Left lung (tissue), 10 donors: ENCODE data around the gene UPP1. TPM values are rescaled to one million over a fixed set of nuclear protein-coding genes. Genes with fewer than 3 reads are reported as not detected.

Experiments
- ATAC-seq: fragments of 200-7000 bp; cut with Tn5 transposase; one replicate; pipeline ENCODE4 v1.9.1; 2020; ENCODE audit warnings: moderate library complexity
- DNase-seq, 4 donors: peaks; one replicate each; pipeline ENCODE4 v3.0.0-alpha.2; 2013 to 2020
- H3K27ac ChIP-seq, 2 donors: fragments of 200-600 bp; sonication (generic) in 1 of 2; one replicate each; pipeline versions ENCODE4 v1.5.0 to v1.8.0; 2020 to 2021
- H3K27me3 ChIP-seq, 2 donors: fragments of 200-600 bp; sonication (generic) in 1 of 2; one replicate each; pipeline versions ENCODE4 v1.5.0 to v1.8.0; 2020 to 2021
- H3K36me3 ChIP-seq, 2 donors: fragments of 200-600 bp; sonication (generic) in 1 of 2; one replicate each; pipeline versions ENCODE4 v1.5.0 to v1.8.0; 2020 to 2021
- H3K4me1 ChIP-seq, 2 donors: fragments of 200-600 bp; one replicate each; pipeline ENCODE4 v1.8.0; 2021
- H3K4me3 ChIP-seq, 2 donors: fragments of 200-600 bp; sonication (generic) in 1 of 2; one replicate each; pipeline versions ENCODE4 v1.5.0 to v1.8.0; 2020 to 2021; ENCODE audit warnings: mild to moderate bottlenecking in 1 of 2
- H3K9me3 ChIP-seq, 2 donors: fragments of 200-600 bp; sonication (generic) in 1 of 2; one replicate each; pipeline versions ENCODE4 v1.5.0 to v1.8.0; 2020 to 2021
- CTCF ChIP-seq, 2 donors: fragments of 200-600 bp; sonication (generic) in 1 of 2; IDR thresholded peaks; one replicate each; pipeline versions ENCODE4 v1.5.0 to v1.8.0; 2021; ENCODE audit warnings: antibody characterized with exemption in 2 of 2
- intact Hi-C, 2 donors: fragments of 100-400 bp; cut with DNase I; formaldehyde crosslinking; loops; one replicate each; pipeline versions ENCODE4 v1.11.2 to v1.14.2; 2022
- polyA plus RNA-seq, 6 donors: library from polyadenylated mRNA; unstranded; fragments of 120-200 nt; gene quantifications; one replicate each; pipeline ENCODE4 v1.2.1, GENCODE V29; 2013; ENCODE audit not compliant: insufficient read length in 6 of 6
- total RNA-seq, 2 donors: library from RNA; stranded (reverse); fragmentation: NEBNext Ultra II Directional; extraction: Animal tissue kit (Norgen Biotek cat#: 25700); gene quantifications; one replicate each; pipeline ENCODE4 v1.2.1, GENCODE V29; 2021
- donor health status: DM: no; HTN: yes; CAD: no.
- donor health status: DM: no; HTN: no; CAD: no.

The UPP1 gene
- total and polyA plus RNA-seq, 8 donors, result 8.8 to 79.3 (median 9.7) TPM

- H3K4me3 ChIP-seq, result no peak overlapping the region
- DNase-seq (no peak), ATAC-seq (no peak)
- H3K27ac ChIP-seq, result no peak overlapping the region
- H3K27me3 ChIP-seq, result no peaks in the 10 kb centered on the region
- H3K4me1 ChIP-seq, result peaks cover 17 to 60% of the 10 kb centered on the region in 2 donors
- TF ChIP-seq CTCF (IDR thresholded peaks at IDR 0.05), result no peak
- H3K36me3 ChIP-seq, result no peaks in the 10 kb centered on the region
- intact Hi-C loops, result no loop called here
- H3K9me3 ChIP-seq, result no peaks in the 10 kb centered on the region
Measured at GRCh38 chr7:48083114-48083830, 5.8 kb upstream of the UPP1 start.

- Histone ChIP-seq H3K4me1 (peaks cover 16 to 51% of the 10 kb centered on the region in 2 donors), H3K27me3 (no peaks in the 10 kb centered on the region), H3K9me3 (no peaks in the 10 kb centered on the region), H3K36me3 (no peaks in the 10 kb centered on the region), H3K27ac (peak overlapping the region; percentile 45 to 99), H3K4me3 (no peak overlapping the region)
- intact Hi-C loops, result no loop called here
- DNase-seq (peak in 1 of 4 donors; percentile 73), ATAC-seq (peak; percentile 29)
- no peak for TF ChIP-seq CTCF (IDR thresholded peaks at IDR 0.05)
Measured at GRCh38 chr7:48084727-48085432, 4.2 kb upstream of the UPP1 start.

GRCh38 chr7:48085433-48085791 is 3.7 kb upstream of the UPP1 start:
- no peaks in the 10 kb centered on the region for H3K9me3 ChIP-seq
- peaks cover 16 to 55% of the 10 kb centered on the region in 2 donors for H3K4me1 ChIP-seq
- no peak overlapping the region for H3K4me3 ChIP-seq
- ATAC-seq, result no peak
- no peak for DNase-seq
- peak overlapping the region; percentile 45 to 99 for H3K27ac ChIP-seq
- H3K27me3 ChIP-seq, result no peaks in the 10 kb centered on the region
- TF ChIP-seq CTCF (IDR thresholded peaks at IDR 0.05), result no peak
- peaks cover 0 to 3% of the 10 kb centered on the region in 2 donors for H3K36me3 ChIP-seq
- intact Hi-C loops, result no loop called here

- H3K4me3 ChIP-seq, result no peak overlapping the region
- H3K27ac ChIP-seq, result peak overlapping the region; percentile 45 to 99
- H3K27me3 ChIP-seq, result no peaks in the 10 kb centered on the region
- no peaks in the 10 kb centered on the region for H3K9me3 ChIP-seq
- no peak for TF ChIP-seq CTCF (IDR thresholded peaks at IDR 0.05)
- DNase-seq (no peak), ATAC-seq (no peak)
- peaks cover 16 to 60% of the 10 kb centered on the region in 2 donors for H3K4me1 ChIP-seq
- intact Hi-C loops, result no loop called here
- H3K36me3 ChIP-seq, result peaks cover 0 to 8% of the 10 kb centered on the region in 2 donors
Measured at GRCh38 chr7:48085942-48086341, 3.1 kb upstream of the UPP1 start.

- ATAC-seq, result no peak
- no peak for TF ChIP-seq CTCF (IDR thresholded peaks at IDR 0.05)
- intact Hi-C loops, result no loop called here
Measured at GRCh38 chr7:48087349-48087748, 1.7 kb upstream of the UPP1 start.

More at GRCh38 chr7:48087349-48087748, 1.7 kb upstream of the UPP1 start:
- Histone ChIP-seq H3K27me3 (no peaks in the 10 kb centered on the region), H3K4me3 (no peak overlapping the region), H3K9me3 (no peaks in the 10 kb centered on the region), H3K36me3 (peaks cover 0 to 22% of the 10 kb centered on the region in 2 donors), H3K4me1 (peaks cover 16 to 74% of the 10 kb centered on the region in 2 donors), H3K27ac (peak overlapping the region; percentile 98 to 99)
- DNase-seq, result peak in 1 of 4 donors; percentile 13
